Subcutaneous adipose tissue (tissue), 4 donors: Measurements from ENCODE around the gene PDGFD. TPM values are rescaled to one million over a fixed set of nuclear protein-coding genes. Genes with fewer than 3 reads are reported as not detected.

Experiments used
- CTCF ChIP-seq: fragments of 450-650 bp; IDR thresholded peaks from one replicate; pipeline ENCODE4 v1.5.1; 2016; ENCODE audit warnings: low read depth, mild to moderate bottlenecking, control low read depth, antibody characterized with exemption, moderate library complexity
- total RNA-seq, 4 donors: library from RNA; depleted of rRNA; stranded (reverse); fragments of >200 nt; gene quantifications; one replicate each; pipeline ENCODE4 v1.1.0, GENCODE V29; 2016

The PDGFD gene
- total RNA-seq, 4 donors from 2014 or later, result 19.4 to 77.7 (median 44.9) TPM

- TF ChIP-seq CTCF, result no peak
These were observed 286.7 kb downstream of the PDGFD start for GRCh38 chr11:103877221-103877620.

GRCh38 chr11:103875855-103876510, 288.0 kb downstream of the PDGFD start:
- no peak for TF ChIP-seq CTCF

- TF ChIP-seq CTCF, result no peak
These were observed 291.2 kb downstream of the PDGFD start for GRCh38 chr11:103872748-103873147.

DNA sequence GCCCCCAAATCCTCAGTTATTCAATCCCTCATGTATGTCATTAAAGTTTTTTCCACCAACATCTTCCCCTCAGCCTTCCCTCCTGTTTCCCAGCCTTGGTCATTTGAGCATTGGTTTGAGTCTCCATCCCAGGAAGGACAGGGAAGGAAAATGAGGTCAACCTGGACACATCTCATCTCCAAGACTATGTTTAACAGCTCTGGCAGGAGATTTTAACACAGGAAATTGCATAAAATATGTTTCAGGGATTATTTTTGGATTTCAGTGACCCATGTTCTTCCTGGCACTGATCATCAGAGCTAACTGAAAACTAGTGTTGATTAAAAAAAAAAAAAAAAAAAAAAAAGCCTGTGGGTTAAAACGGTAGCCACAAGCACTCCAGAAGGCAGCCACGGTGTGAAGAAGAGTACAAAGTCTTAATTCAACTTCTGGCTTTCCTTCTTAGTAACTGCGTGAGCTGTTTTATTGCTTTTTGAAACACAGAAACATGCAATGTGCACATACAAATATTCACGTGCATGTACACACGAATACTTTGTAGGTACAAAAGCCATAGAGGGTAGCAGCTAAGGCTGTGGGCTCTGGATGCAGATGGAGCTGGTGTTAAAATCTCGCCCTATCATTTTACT, 291.9 kb downstream of the PDGFD start:
- TF ChIP-seq CTCF, result no peak

DNA sequence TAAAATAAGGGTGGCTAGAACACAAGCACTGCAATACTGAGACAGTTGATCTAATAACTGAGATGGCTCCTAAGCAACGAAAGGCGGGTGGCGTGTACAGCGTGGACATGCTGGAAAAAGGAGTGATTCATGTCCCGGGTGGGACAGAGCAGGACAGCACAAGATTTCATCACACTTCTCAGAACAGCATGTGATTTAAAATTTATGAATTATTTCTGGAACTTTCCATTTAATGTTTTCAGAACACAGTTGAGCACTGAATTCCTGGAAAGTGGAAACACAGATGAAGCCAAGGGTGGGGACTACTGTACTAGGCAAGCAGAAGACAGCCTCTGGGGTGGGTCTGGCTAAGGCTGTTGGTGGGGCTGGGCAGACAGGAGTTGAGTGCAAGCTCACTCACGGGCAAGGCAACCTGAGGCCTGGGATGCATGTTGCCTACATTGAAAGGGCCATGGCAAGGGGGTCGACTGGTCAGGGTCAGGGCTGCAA, 293.1 kb downstream of the PDGFD start:
- TF ChIP-seq CTCF, result no peak

DNA sequence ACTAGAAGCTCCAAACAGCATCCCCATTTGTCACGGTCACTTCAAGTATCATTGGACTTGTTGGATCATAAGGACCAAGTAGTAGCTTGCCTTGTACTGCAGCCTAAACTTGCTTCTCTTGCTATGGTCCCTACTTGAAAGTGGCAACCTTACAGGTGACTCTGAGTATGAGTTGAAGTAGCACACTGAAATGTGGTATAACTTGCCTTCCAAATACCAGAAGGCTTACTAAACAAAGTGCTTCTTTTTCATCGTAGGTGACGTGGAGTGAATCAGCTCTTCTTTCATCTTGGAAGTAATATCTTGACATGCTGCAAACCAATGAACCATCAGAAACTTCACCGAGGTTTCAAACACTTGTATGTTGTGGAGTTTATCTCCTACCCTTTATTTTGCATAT, 296.5 kb downstream of the PDGFD start:
- no peak for TF ChIP-seq CTCF

GRCh38 chr11:103863497-103863896, 300.4 kb downstream of the PDGFD start:
- no peak for TF ChIP-seq CTCF
